RWPE1 (cell line): ENCODE measurements around the gene FAM228A.

ENCODE experiments used
- CTCF ChIA-PET: fragments of 350-600 bp; sonication (Branson Sonifier 250); formaldehyde crosslinking; extraction: SDS; loops from one replicate; lab custom pipeline; 2021; lab: Yijun Ruan, JAX
- POLR2A ChIA-PET: fragments of 400-600 bp; formaldehyde crosslinking; extraction: SDS; loops from one replicate; lab custom pipeline; 2020; ENCODE audit warnings: antibody characterized with exemption; ENCODE audit not compliant: low non-redundant PET; lab: Yijun Ruan, JAX
- DNase-seq: peaks from one replicate; pipeline ENCODE4 v3.0.0; 2012; ENCODE audit warnings: low spot score
- H3K27ac ChIP-seq: fragments of 450-650 bp; 2 replicates; pipeline ENCODE4 v1.5.1; 2017
- TF ChIP-seq, protein P1 (sequence below): fragments of 450-650 bp; conservative IDR thresholded peaks from 2 replicates; pipeline ENCODE4 v1.5.1; 2017; ENCODE audit warnings: low read depth, mild to moderate bottlenecking

Gene FAM228A

DNA sequence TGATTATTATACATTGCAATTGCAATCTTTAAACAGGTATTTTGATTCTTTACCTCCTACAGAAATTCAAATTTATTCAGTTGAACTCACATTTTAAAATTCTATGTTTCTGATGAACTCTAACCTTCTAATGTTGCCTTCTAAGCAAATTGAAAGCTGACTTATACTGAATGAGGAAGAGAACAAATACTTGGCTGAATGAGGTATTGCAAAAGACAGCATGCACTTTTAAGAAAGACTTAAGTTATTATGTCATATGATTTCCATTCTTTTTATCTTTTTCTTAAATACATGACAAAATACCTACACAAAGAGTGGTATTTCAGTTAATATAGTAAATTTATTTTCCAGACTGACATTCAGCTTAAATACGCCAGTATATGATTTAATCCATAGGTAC is 64.7 kb downstream of the FAM228A start:
- DNase-seq: no peak
- no peak overlapping the region for H3K27ac ChIP-seq
- CTCF ChIA-PET: no interaction called here
- TF ChIP-seq, protein P1, sequence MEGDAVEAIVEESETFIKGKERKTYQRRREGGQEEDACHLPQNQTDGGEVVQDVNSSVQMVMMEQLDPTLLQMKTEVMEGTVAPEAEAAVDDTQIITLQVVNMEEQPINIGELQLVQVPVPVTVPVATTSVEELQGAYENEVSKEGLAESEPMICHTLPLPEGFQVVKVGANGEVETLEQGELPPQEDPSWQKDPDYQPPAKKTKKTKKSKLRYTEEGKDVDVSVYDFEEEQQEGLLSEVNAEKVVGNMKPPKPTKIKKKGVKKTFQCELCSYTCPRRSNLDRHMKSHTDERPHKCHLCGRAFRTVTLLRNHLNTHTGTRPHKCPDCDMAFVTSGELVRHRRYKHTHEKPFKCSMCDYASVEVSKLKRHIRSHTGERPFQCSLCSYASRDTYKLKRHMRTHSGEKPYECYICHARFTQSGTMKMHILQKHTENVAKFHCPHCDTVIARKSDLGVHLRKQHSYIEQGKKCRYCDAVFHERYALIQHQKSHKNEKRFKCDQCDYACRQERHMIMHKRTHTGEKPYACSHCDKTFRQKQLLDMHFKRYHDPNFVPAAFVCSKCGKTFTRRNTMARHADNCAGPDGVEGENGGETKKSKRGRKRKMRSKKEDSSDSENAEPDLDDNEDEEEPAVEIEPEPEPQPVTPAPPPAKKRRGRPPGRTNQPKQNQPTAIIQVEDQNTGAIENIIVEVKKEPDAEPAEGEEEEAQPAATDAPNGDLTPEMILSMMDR: no peak
- POLR2A ChIA-PET: no interaction called here
